Endothelial cell of umbilical vein (primary cell): ENCODE data around the gene SLC35E4. TPM values are rescaled to one million over a fixed set of nuclear protein-coding genes. Genes with fewer than 3 reads are reported as not detected.

ENCODE experiments used
- BruUV-seq: library from RNA; stranded (reverse); fragments of 400-500 nt; replicated peaks from 2 replicates; lab custom pipeline; 2021; lab: Mats Ljungman, UMichigan
- CTCF ChIA-PET: fragments of 300-600, 350-600 bp; sonication (Branson Sonifier 250); formaldehyde crosslinking; loops from one replicate; lab custom pipeline; 2021; ENCODE audit warnings: antibody characterized with exemption, inconsistent platforms; lab: Charles Lee
- POLR2A ChIA-PET: fragments of 300-600, 350-600 bp; sonication (Branson Sonifier 250); formaldehyde crosslinking; loops from one replicate; lab custom pipeline; 2021; ENCODE audit warnings: antibody characterized with exemption, inconsistent platforms; lab: Charles Lee
- DNase-seq: peaks from one replicate; pipeline ENCODE4 v3.0.0-alpha.2; 2011; ENCODE audit warnings: low read depth, low spot score
- FAIRE-seq: peaks from 2 replicates; lab custom pipeline; 2011; peaks lifted over from hg19 to GRCh38; lab: Jason Lieb, UNC
- H2AFZ ChIP-seq: 2 replicates; pipeline ENCODE4 v1.6.0; 2012; ENCODE audit warnings: low read depth, low read length, control low read depth, inconsistent platforms
- H3K27ac ChIP-seq: 2 replicates; pipeline ENCODE4 v1.5.1; 2011; ENCODE audit warnings: low read depth, mild to moderate bottlenecking, control low read depth, low read length, moderate library complexity; ENCODE audit not compliant: insufficient read depth
- H3K27me3 ChIP-seq, 2 experiments: 2 replicates each; pipeline versions ENCODE4 v1.6.0 to v1.6.1; 2011; ENCODE audit warnings: low read length in 2 of 2, mixed read lengths in 1 of 2; ENCODE audit not compliant: control insufficient read depth in 2 of 2, insufficient read depth in 2 of 2
- H3K36me3 ChIP-seq, 2 experiments: 2 replicates in 1 of 2; 3 replicates in 1 of 2; pipeline ENCODE4 v1.5.1; 2011; ENCODE audit warnings: low read length in 2 of 2, mild to moderate bottlenecking in 1 of 2, moderate library complexity in 1 of 2; ENCODE audit not compliant: control insufficient read depth in 2 of 2, insufficient read depth in 2 of 2; ENCODE audit errors: extremely low read depth in 1 of 2
- H3K4me1 ChIP-seq: 3 replicates; pipeline ENCODE4 v1.5.1; 2011; ENCODE audit warnings: mild to moderate bottlenecking, low read length; ENCODE audit not compliant: control insufficient read depth, insufficient read depth; ENCODE audit errors: extremely low read depth
- H3K4me2 ChIP-seq: 2 replicates; pipeline ENCODE4 v1.6.1; 2011; ENCODE audit warnings: low read length, control low read depth, mixed read lengths; ENCODE audit not compliant: insufficient read depth
- H3K4me3 ChIP-seq, 3 experiments: fragments of 200-600 bp in 1 of 3; sonication (generic), shearing (Covaris generic) in 1 of 3; replicated peaks in 1 of 3; 2 replicates each; pipeline ENCODE4 v1.5.1; 2011 to 2016; ENCODE audit warnings: control low read depth in 3 of 3, low read length in 3 of 3, mild to moderate bottlenecking in 2 of 3, inconsistent platforms in 1 of 3, low read depth in 1 of 3, moderate library complexity in 1 of 3; ENCODE audit not compliant: insufficient read depth in 1 of 3
- H3K79me2 ChIP-seq: 2 replicates; pipeline ENCODE4 v1.6.0; 2012; ENCODE audit warnings: low read length, inconsistent platforms; ENCODE audit not compliant: control insufficient read depth, insufficient read depth
- H3K9ac ChIP-seq: replicated peaks from 2 replicates; pipeline ENCODE3; 2011; ENCODE audit warnings: low read length, control low read depth; ENCODE audit not compliant: insufficient read depth; ENCODE audit errors: extremely low read depth
- H3K9me1 ChIP-seq: replicated peaks from 3 replicates; pipeline ENCODE4 v1.6.0; 2011; ENCODE audit warnings: mild to moderate bottlenecking, low read length; ENCODE audit not compliant: control insufficient read depth, insufficient read depth; ENCODE audit errors: extremely low read depth
- H3K9me3 ChIP-seq: replicated peaks from 2 replicates; pipeline ENCODE4 v1.5.1; 2012; ENCODE audit warnings: low read length, inconsistent platforms; ENCODE audit not compliant: control insufficient read depth, insufficient read depth
- H4K20me1 ChIP-seq: replicated peaks from 2 replicates; pipeline ENCODE3; 2011; ENCODE audit warnings: mild to moderate bottlenecking, low read length; ENCODE audit not compliant: control insufficient read depth, insufficient read depth; ENCODE audit errors: extremely low read depth
- CTCF ChIP-seq, 2 donors: IDR thresholded peaks; 1 replicate in 1 of 2; 2 replicates in 1 of 2; pipeline ENCODE4 v1.5.1; 2011; ENCODE audit warnings: low read length in 2 of 2, mild to moderate bottlenecking in 2 of 2, moderate library complexity in 2 of 2, control low read depth in 1 of 2, inconsistent platforms in 1 of 2, low read depth in 1 of 2; ENCODE audit not compliant: insufficient read depth in 1 of 2; ENCODE audit errors: extremely low read depth in 1 of 2
- EZH2 ChIP-seq: IDR thresholded peaks from 2 replicates; pipeline ENCODE4 v1.6.1; 2012; ENCODE audit warnings: borderline replicate concordance, low read depth, mild to moderate bottlenecking, moderate library complexity, low read length, inconsistent platforms; ENCODE audit not compliant: severe bottlenecking
- FOS ChIP-seq: IDR thresholded peaks from 2 replicates; pipeline ENCODE4 v1.6.1; 2011; ENCODE audit warnings: mild to moderate bottlenecking, low read length, moderate library complexity, borderline replicate concordance; ENCODE audit not compliant: insufficient read depth
- GATA2 ChIP-seq: IDR thresholded peaks from 2 replicates; pipeline ENCODE4 v1.7.0; 2011; ENCODE audit warnings: low read depth, mild to moderate bottlenecking, moderate library complexity, mixed read lengths, low read length; ENCODE audit not compliant: insufficient read length, insufficient read depth
- JUN ChIP-seq: IDR thresholded peaks from 2 replicates; pipeline ENCODE4 v1.6.1; 2011; ENCODE audit warnings: borderline replicate concordance, low read depth; ENCODE audit not compliant: insufficient read length, insufficient read depth
- MAX ChIP-seq: IDR thresholded peaks from 2 replicates; pipeline ENCODE4 v1.6.1; 2011; ENCODE audit not compliant: insufficient read depth, insufficient read length
- MYC ChIP-seq: IDR thresholded peaks from one replicate; pipeline ENCODE4 v1.6.1; 2011; ENCODE audit warnings: mild to moderate bottlenecking, low read depth, low read length
- POLR2A ChIP-seq: IDR thresholded peaks from 2 replicates; pipeline ENCODE4 v1.6.1; 2012; ENCODE audit warnings: low read depth, mild to moderate bottlenecking, control low read depth, low read length
- POLR2AphosphoS5 ChIP-seq: IDR thresholded peaks from 2 replicates; pipeline ENCODE4 v1.6.1; 2012; ENCODE audit warnings: low read depth, mild to moderate bottlenecking, control low read depth, low read length, moderate library complexity; ENCODE audit not compliant: insufficient read depth
- dilution Hi-C: fragments of 300-500 bp; cut with MboI; formaldehyde crosslinking; loops from one replicate; pipeline ENCODE4 v1.15.0; 2019; ENCODE audit warnings: low sequenced_read_pairs; ENCODE audit not compliant: extremely low pct_ligation_motif_present
- intact Hi-C: fragments of 100-400 bp; cut with micrococcal nuclease; formaldehyde crosslinking; loops from one replicate; pipeline ENCODE4 v1.10.0; 2022
- polyA plus RNA-seq, 4 experiments: library from polyadenylated mRNA; depleted of rRNA in 3 of 4; stranded (reverse) in 3 of 4; unstranded in 1 of 4; fragments of >200 nt; gene quantifications; 2 replicates each; pipeline versions ENCODE4 v1.2.1 to v1.2.3, GENCODE V29; 2011 to 2012; ENCODE audit warnings: missing spikeins in 1 of 4
- total RNA-seq: library from RNA; stranded (reverse); gene quantifications from 2 replicates; pipeline ENCODE4 v1.2.3, GENCODE V29; 2021

The SLC35E4 gene
- total and polyA plus RNA-seq, 2 donors (not counting 3 experiments of a cell fraction or from before 2014, with no cell fraction given), result 10.7 to 15.3 TPM

- Histone ChIP-seq H3K9ac (no peak overlapping the region), H3K27me3 (no peaks in the 10 kb centered on the region), H4K20me1 (no peaks in the 10 kb centered on the region), H3K4me2 (no peak overlapping the region), H2AFZ (no peak overlapping the region), H3K4me3 (no peak overlapping the region), H3K4me1 (peaks cover 18% of the 10 kb centered on the region), H3K9me3 (no peaks in the 10 kb centered on the region), H3K9me1 (no peaks in the 10 kb centered on the region), H3K79me2 (no peaks in the 10 kb centered on the region), H3K27ac (no peak overlapping the region), H3K36me3 (no peaks in the 10 kb centered on the region)
- POLR2A ChIA-PET, result no interaction called here
- BruUV-seq, result no TSS peak
- dilution Hi-C loops, result no loop called here
- CTCF ChIA-PET, result interaction anchor here (1.5 kb wide), 1 partner anchor 84 kb away, joined by 10 read pairs; no protein-coding TSS in a partner anchor
- FAIRE-seq, result no peak
- intact Hi-C loops, result no loop called here
- DNase-seq, result no peak
- no peak for TF ChIP-seq MYC
- no peak for TF ChIP-seq JUN
- TF ChIP-seq POLR2A, result no peak
- no peak for TF ChIP-seq MAX
- no peak for TF ChIP-seq GATA2
- no peak for TF ChIP-seq EZH2
- no peak for TF ChIP-seq POLR2AphosphoS5
- no peak for TF ChIP-seq FOS
- TF ChIP-seq CTCF (IDR thresholded peaks at IDR 0.05; ENCODE audit: extremely low read depth in 1 of 2, insufficient read depth in 1 of 2, low read depth in 1 of 2, low read length in 2 of 2), result no peak
Observed at GRCh38 chr22:30671071-30671470, 35.5 kb downstream of the SLC35E4 start.
